MM.1S (cell line): ENCODE results near the gene ZNF566.
"Not testable (repeated sequence)": the region's sequence is repeated elsewhere in the genome, so short reads cannot be mapped to it uniquely, and the experiment has no call there.

ENCODE experiments used
- DNase-seq: peaks from one replicate; pipeline ENCODE4 v3.0.0-alpha.2; 2015
- H2AFZ ChIP-seq: fragments of 300-600 bp; sonication (generic); 2 replicates; pipeline ENCODE4 v1.6.0; 2016; ENCODE audit warnings: antibody characterized with exemption, low read length
- H3F3A ChIP-seq: fragments of 300-600 bp; sonication (generic); 2 replicates; pipeline ENCODE4 v1.6.1; 2016; ENCODE audit warnings: mild to moderate bottlenecking, antibody characterized with exemption, low read length, moderate library complexity, mixed read lengths; ENCODE audit not compliant: insufficient read depth
- H3K27ac ChIP-seq: fragments of 300-600 bp; sonication (generic); 2 replicates; pipeline ENCODE4 v1.5.1; 2016; ENCODE audit warnings: mild to moderate bottlenecking, low read length
- H3K27me3 ChIP-seq: fragments of 300-600 bp; sonication (generic); replicated peaks from 2 replicates; pipeline ENCODE4 v1.6.0; 2016; ENCODE audit warnings: low read length; ENCODE audit not compliant: insufficient read depth
- H3K36me3 ChIP-seq: fragments of 300-600 bp; sonication (generic); replicated peaks from 2 replicates; pipeline ENCODE4 v1.6.1; 2016; ENCODE audit warnings: mild to moderate bottlenecking, low read length, mixed read lengths; ENCODE audit not compliant: insufficient read depth
- H3K4me1 ChIP-seq: fragments of 300-600 bp; sonication (generic); 2 replicates; pipeline ENCODE4 v1.6.1; 2016; ENCODE audit warnings: low read length, mixed read lengths
- H3K4me2 ChIP-seq: fragments of 300-600 bp; sonication (generic); 2 replicates; pipeline ENCODE4 v1.6.0; 2016; ENCODE audit warnings: low read depth, low read length
- H3K4me3 ChIP-seq: fragments of 300-600 bp; sonication (generic); 2 replicates; pipeline ENCODE4 v1.5.1; 2016; ENCODE audit warnings: low read length, mixed read lengths
- H3K79me2 ChIP-seq: fragments of 300-600 bp; sonication (generic); 2 replicates; pipeline ENCODE4 v1.6.1; 2016; ENCODE audit warnings: mixed run types, low read length, mixed read lengths
- H3K9ac ChIP-seq: fragments of 300-600 bp; sonication (generic); 2 replicates; pipeline ENCODE4 v1.6.1; 2016; ENCODE audit warnings: low read length, mixed read lengths
- H3K9me2 ChIP-seq: fragments of 300-600 bp; sonication (generic); replicated peaks from 2 replicates; pipeline ENCODE4 v1.6.1; 2016; ENCODE audit warnings: mild to moderate bottlenecking, low read length, mixed read lengths; ENCODE audit not compliant: insufficient read depth
- H3K9me3 ChIP-seq: fragments of 300-600 bp; sonication (generic); replicated peaks from 2 replicates; pipeline ENCODE4 v1.6.1; 2016; ENCODE audit warnings: mild to moderate bottlenecking, low read length, mixed read lengths; ENCODE audit not compliant: insufficient read depth
- H4K20me1 ChIP-seq: fragments of 300-600 bp; sonication (generic); 2 replicates; pipeline ENCODE4 v1.6.1; 2016; ENCODE audit warnings: mild to moderate bottlenecking, low read length, moderate library complexity, mixed read lengths; ENCODE audit not compliant: insufficient read depth
- CTCF ChIP-seq: fragments of 300-600 bp; sonication (generic); IDR thresholded peaks from 2 replicates; pipeline ENCODE4 v1.5.1; 2016; ENCODE audit warnings: antibody characterized with exemption, low read length, mixed read lengths
- EZH2 ChIP-seq: fragments of 300-600 bp; sonication (generic); optimal IDR thresholded peaks from 2 replicates; pipeline ENCODE3; 2017; ENCODE audit warnings: low read depth, mild to moderate bottlenecking, antibody characterized with exemption, low read length, mixed read lengths
- EZH2phosphoT487 ChIP-seq: fragments of 300-600 bp; sonication (generic); IDR thresholded peaks from 2 replicates; pipeline ENCODE4 v1.6.1; 2018; ENCODE audit warnings: antibody characterized with exemption, low read length

ZNF566 gene

GRCh38 chr19:36501973-36502372 lies 12.6 kb upstream of the ZNF566 start:
- no peak overlapping the region for H3K27ac ChIP-seq
- TF ChIP-seq EZH2phosphoT487 (no peak), CTCF (no peak), EZH2 (no peak)
- no peak overlapping the region for H3K9ac ChIP-seq
- DNase-seq = no peak
- H2AFZ ChIP-seq = no peak overlapping the region
- H3K4me1 ChIP-seq = no peaks in the 10 kb centered on the region
- H3K9me3 ChIP-seq = no peaks in the 10 kb centered on the region
- no peaks in the 10 kb centered on the region for H4K20me1 ChIP-seq
- H3K79me2 ChIP-seq = no peaks in the 10 kb centered on the region
- H3K27me3 ChIP-seq = no peaks in the 10 kb centered on the region
- no peaks in the 10 kb centered on the region for H3K9me2 ChIP-seq
- no peaks in the 10 kb centered on the region for H3F3A ChIP-seq
- H3K36me3 ChIP-seq = no peaks in the 10 kb centered on the region
- no peak overlapping the region for H3K4me3 ChIP-seq
- H3K4me2 ChIP-seq = no peak overlapping the region

GRCh38 chr19:36497001-36497400 lies 7.6 kb upstream of the ZNF566 start:
- no peaks in the 10 kb centered on the region for H3K9me3 ChIP-seq
- H3K4me2 ChIP-seq = no peak overlapping the region

GRCh38 chr19:36492689-36493453 lies 3.5 kb upstream of the ZNF566 start:
- not testable (repeated sequence) for H3K4me2 ChIP-seq, H4K20me1 ChIP-seq, H3K4me3 ChIP-seq, H3F3A ChIP-seq, DNase-seq, H3K27me3 ChIP-seq, H3K9me2 ChIP-seq, H3K79me2 ChIP-seq, H3K9me3 ChIP-seq, H2AFZ ChIP-seq, H3K36me3 ChIP-seq, H3K9ac ChIP-seq, H3K27ac ChIP-seq, H3K4me1 ChIP-seq
- TF ChIP-seq CTCF = peak; percentile 23

More at GRCh38 chr19:36497001-36497400, 7.6 kb upstream of the ZNF566 start:
- H3K27ac ChIP-seq = no peak overlapping the region
- H3K4me3 ChIP-seq = no peak overlapping the region
- no peaks in the 10 kb centered on the region for H3K79me2 ChIP-seq
- no peaks in the 10 kb centered on the region for H3F3A ChIP-seq
- H3K9me2 ChIP-seq = no peaks in the 10 kb centered on the region
- H3K4me1 ChIP-seq = no peaks in the 10 kb centered on the region
- H4K20me1 ChIP-seq = no peaks in the 10 kb centered on the region
- no peak for DNase-seq
- no peak for TF ChIP-seq CTCF
- TF ChIP-seq EZH2phosphoT487 = no peak
- TF ChIP-seq EZH2 = no peak
- no peaks in the 10 kb centered on the region for H3K27me3 ChIP-seq
- no peaks in the 10 kb centered on the region for H3K36me3 ChIP-seq
- H3K9ac ChIP-seq = no peak overlapping the region
- no peak overlapping the region for H2AFZ ChIP-seq

- H4K20me1 ChIP-seq = not testable (repeated sequence)
Observed at GRCh38 chr19:36490846-36491245, 1.5 kb upstream of the ZNF566 start.

More at GRCh38 chr19:36490846-36491245, 1.5 kb upstream of the ZNF566 start:
- H3K9me3 ChIP-seq, H3K4me2 ChIP-seq, H3K27ac ChIP-seq, H3K4me1 ChIP-seq, H3K36me3 ChIP-seq, H3K27me3 ChIP-seq, H2AFZ ChIP-seq, H3K9me2 ChIP-seq, H3K79me2 ChIP-seq, DNase-seq, H3K4me3 ChIP-seq, H3K9ac ChIP-seq, H3F3A ChIP-seq: not testable (repeated sequence)
